ENCODE data around the gene RPL11.
"Not testable (repeated sequence)": the region's sequence is repeated elsewhere in the genome, so short reads cannot be mapped to it uniquely, and the experiment has no call there.

Gene RPL11

GRCh38 chr1:23732363-23733224 lies 41.0 kb downstream of the RPL11 start:
- no peak for DNase-seq (ENCODE audit: low read depth, low spot score)

GRCh38 chr1:23733281-23733680 lies 41.7 kb downstream of the RPL11 start:
- DNase-seq (ENCODE audit: low read depth, low spot score): not testable (repeated sequence)

GRCh38 chr1:23736437-23737134 lies 45.0 kb downstream of the RPL11 start:
- DNase-seq (ENCODE audit: low read depth, low spot score): no peak

GRCh38 chr1:23741609-23742008 lies 50.0 kb downstream of the RPL11 start:
- no peak for DNase-seq (ENCODE audit: low read depth, low spot score)

DNA sequence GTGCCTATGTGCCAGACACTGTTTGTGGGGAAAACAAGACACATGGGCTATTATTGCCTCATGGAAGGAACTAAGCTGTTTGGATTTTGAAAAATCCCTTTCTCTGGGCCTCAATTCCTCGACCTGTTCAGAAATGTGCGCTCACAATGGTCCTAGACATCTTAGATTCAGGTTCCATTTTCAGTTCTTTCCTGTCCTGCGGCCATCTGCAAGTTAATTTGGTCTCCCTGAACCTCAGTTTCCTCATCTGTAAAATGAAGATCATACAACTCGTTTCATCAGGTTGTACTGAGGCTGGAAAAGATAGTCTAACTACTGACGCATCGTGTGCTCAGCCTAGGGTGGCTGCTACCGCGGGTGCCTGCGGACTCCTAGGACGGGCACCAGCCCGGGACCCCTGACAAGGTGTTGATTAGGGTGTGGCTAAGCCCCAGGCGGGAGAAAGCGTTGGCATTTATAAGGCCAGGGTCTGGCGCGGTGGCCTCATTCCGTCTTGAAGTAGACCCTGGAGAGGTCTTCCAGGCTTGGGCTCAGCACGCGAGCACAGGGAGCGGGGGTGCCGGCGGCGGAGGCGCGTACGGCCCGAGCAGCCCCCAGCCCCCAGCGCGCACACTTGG lies 51.2 kb downstream of the RPL11 start:
- DNase-seq (ENCODE audit: low read depth, low spot score): peak; percentile 83

DNA sequence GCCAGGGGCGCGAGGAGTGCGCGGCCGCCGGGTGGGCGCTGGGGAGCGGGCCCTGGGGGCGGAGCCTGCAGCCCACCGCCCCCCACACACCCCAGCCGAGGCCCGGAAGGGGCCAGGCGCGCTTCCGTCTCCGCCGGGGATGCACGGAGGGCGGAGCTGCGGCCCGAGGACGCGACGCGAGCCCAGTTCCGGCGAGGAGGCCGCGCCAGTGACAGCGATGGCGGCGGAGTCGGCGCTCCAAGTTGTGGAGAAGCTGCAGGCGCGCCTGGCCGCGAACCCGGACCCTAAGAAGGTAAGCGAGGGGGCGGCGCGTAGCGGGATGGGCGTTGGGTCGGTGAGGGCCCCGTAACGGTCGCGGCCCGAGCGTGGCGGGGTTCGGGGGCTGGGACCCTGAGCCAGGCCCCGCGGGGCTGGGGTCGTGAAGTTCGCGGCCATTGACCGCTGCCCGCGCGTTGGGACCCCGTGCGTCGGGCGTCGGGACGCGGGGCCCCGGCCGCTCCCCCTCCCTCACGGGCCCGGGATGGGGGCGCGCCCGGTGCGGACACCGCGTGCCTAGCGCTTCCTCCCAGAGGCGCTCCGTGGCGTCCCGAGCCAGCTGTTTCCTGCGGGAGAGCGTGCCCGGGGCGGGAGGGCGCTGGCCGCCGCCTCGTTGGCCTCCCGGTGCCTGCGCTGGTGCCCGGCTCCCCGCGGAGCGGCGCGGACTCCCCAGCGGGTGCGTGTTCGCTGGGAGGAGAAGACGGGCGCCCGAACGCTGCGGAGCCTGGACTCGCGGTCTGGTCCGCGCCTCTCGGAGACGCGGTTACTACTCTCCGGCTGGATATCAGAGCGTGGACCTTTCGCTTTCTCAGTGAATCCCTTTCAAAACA lies 51.9 kb downstream of the RPL11 start, which contains the start of gene ELOA:
Gene ELOA, plus strand, starts transcription at position 185 of the 866 bp plus-strand sequence. Its CDS starts 33 bp downstream, at position 218.
- peak; percentile 43 for DNase-seq (ENCODE audit: low read depth, low spot score)

GRCh38 chr1:23745515-23745914 lies 53.9 kb downstream of the RPL11 start:
- no peak for DNase-seq (ENCODE audit: low read depth, low spot score)
